ENCODE measurements around the gene PPP1R12B.

DNA sequence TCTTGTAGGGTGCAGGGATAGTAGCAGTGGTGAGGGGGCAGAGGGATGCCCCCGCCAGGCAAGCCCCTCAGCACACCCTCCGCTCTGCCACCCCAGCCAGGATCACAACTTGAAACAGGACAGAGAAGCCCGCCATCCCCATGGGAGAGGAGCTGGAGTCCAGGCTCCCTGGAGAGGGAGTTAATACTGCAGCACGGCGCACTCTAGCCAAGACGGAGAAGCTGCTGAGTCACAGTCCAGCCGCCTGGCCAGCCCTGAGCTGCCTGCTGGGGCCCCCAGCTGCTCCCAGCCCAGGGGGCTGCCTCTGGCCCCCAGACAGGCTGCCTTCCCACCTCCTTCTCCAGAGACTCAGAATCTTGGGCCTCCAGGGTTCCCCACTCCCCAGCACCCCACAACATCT is 274.6 kb downstream of the PPP1R12B start:
- TF ChIP-seq, protein P1, sequence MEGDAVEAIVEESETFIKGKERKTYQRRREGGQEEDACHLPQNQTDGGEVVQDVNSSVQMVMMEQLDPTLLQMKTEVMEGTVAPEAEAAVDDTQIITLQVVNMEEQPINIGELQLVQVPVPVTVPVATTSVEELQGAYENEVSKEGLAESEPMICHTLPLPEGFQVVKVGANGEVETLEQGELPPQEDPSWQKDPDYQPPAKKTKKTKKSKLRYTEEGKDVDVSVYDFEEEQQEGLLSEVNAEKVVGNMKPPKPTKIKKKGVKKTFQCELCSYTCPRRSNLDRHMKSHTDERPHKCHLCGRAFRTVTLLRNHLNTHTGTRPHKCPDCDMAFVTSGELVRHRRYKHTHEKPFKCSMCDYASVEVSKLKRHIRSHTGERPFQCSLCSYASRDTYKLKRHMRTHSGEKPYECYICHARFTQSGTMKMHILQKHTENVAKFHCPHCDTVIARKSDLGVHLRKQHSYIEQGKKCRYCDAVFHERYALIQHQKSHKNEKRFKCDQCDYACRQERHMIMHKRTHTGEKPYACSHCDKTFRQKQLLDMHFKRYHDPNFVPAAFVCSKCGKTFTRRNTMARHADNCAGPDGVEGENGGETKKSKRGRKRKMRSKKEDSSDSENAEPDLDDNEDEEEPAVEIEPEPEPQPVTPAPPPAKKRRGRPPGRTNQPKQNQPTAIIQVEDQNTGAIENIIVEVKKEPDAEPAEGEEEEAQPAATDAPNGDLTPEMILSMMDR (conservative IDR thresholded peaks at IDR 0.05; ENCODE audit: low read depth in 2 of 2), result no peak
- TF ChIP-seq POLR2AphosphoS5 (IDR thresholded peaks at IDR 0.05; ENCODE audit: low read depth), result no peak
- no peak for TF ChIP-seq EZH2 (IDR thresholded peaks at IDR 0.05; ENCODE audit: low read depth, unreplicated experiment)
- TF ChIP-seq JUNB (IDR thresholded peaks at IDR 0.05; ENCODE audit: unreplicated experiment), result no peak
- TF ChIP-seq NANOG (IDR thresholded peaks at IDR 0.05; ENCODE audit: borderline replicate concordance), result no peak
- TF ChIP-seq, protein P2, sequence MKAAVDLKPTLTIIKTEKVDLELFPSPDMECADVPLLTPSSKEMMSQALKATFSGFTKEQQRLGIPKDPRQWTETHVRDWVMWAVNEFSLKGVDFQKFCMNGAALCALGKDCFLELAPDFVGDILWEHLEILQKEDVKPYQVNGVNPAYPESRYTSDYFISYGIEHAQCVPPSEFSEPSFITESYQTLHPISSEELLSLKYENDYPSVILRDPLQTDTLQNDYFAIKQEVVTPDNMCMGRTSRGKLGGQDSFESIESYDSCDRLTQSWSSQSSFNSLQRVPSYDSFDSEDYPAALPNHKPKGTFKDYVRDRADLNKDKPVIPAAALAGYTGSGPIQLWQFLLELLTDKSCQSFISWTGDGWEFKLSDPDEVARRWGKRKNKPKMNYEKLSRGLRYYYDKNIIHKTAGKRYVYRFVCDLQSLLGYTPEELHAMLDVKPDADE (IDR thresholded peaks at IDR 0.05), result no peak
- TF ChIP-seq ZNF331 (CRISPR knock-in tag; IDR thresholded peaks at IDR 0.05; ENCODE audit: low read depth), result no peak
- no peak for TF ChIP-seq REST (IDR thresholded peaks at IDR 0.05; ENCODE audit: unreplicated experiment)
- no peak for TF ChIP-seq CREB1 (CRISPR knock-in tag; IDR thresholded peaks at IDR 0.05; ENCODE audit: low read depth)
- no peak for TF ChIP-seq EZH2phosphoT487 (IDR thresholded peaks at IDR 0.05; ENCODE audit: unreplicated experiment)
- no peak for TF ChIP-seq ZNF114 (CRISPR knock-in tag; IDR thresholded peaks at IDR 0.05)
- TF ChIP-seq, protein P3, sequence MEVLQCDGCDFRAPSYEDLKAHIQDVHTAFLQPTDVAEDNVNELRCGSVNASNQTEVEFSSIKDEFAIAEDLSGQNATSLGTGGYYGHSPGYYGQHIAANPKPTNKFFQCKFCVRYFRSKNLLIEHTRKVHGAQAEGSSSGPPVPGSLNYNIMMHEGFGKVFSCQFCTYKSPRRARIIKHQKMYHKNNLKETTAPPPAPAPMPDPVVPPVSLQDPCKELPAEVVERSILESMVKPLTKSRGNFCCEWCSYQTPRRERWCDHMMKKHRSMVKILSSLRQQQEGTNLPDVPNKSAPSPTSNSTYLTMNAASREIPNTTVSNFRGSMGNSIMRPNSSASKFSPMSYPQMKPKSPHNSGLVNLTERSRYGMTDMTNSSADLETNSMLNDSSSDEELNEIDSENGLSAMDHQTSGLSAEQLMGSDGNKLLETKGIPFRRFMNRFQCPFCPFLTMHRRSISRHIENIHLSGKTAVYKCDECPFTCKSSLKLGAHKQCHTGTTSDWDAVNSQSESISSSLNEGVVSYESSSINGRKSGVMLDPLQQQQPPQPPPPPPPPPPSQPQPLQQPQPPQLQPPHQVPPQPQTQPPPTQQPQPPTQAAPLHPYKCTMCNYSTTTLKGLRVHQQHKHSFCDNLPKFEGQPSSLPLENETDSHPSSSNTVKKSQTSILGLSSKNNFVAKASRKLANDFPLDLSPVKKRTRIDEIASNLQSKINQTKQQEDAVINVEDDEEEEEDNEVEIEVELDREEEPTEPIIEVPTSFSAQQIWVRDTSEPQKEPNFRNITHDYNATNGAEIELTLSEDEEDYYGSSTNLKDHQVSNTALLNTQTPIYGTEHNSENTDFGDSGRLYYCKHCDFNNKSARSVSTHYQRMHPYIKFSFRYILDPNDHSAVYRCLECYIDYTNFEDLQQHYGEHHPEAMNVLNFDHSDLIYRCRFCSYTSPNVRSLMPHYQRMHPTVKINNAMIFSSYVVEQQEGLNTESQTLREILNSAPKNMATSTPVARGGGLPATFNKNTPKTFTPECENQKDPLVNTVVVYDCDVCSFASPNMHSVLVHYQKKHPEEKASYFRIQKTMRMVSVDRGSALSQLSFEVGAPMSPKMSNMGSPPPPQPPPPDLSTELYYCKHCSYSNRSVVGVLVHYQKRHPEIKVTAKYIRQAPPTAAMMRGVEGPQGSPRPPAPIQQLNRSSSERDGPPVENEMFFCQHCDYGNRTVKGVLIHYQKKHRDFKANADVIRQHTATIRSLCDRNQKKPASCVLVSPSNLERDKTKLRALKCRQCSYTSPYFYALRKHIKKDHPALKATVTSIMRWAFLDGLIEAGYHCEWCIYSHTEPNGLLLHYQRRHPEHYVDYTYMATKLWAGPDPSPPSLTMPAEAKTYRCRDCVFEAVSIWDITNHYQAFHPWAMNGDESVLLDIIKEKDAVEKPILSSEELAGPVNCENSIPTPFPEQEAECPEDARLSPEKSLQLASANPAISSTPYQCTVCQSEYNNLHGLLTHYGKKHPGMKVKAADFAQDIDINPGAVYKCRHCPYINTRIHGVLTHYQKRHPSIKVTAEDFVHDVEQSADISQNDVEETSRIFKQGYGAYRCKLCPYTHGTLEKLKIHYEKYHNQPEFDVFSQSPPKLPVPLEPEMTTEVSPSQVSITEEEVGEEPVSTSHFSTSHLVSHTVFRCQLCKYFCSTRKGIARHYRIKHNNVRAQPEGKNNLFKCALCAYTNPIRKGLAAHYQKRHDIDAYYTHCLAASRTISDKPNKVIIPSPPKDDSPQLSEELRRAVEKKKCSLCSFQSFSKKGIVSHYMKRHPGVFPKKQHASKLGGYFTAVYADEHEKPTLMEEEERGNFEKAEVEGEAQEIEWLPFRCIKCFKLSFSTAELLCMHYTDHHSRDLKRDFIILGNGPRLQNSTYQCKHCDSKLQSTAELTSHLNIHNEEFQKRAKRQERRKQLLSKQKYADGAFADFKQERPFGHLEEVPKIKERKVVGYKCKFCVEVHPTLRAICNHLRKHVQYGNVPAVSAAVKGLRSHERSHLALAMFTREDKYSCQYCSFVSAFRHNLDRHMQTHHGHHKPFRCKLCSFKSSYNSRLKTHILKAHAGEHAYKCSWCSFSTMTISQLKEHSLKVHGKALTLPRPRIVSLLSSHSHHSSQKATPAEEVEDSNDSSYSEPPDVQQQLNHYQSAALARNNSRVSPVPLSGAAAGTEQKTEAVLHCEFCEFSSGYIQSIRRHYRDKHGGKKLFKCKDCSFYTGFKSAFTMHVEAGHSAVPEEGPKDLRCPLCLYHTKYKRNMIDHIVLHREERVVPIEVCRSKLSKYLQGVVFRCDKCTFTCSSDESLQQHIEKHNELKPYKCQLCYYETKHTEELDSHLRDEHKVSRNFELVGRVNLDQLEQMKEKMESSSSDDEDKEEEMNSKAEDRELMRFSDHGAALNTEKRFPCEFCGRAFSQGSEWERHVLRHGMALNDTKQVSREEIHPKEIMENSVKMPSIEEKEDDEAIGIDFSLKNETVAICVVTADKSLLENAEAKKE (CRISPR knock-in tag; IDR thresholded peaks at IDR 0.05), result no peak
